ENCODE measurements around the gene ANKRD22. TPM values are rescaled to one million over a fixed set of nuclear protein-coding genes. Genes with fewer than 3 reads are reported as not detected.

Gene ANKRD22
- total and polyA plus RNA-seq, 2 donors = 3.4 to 5.0 TPM

DNA sequence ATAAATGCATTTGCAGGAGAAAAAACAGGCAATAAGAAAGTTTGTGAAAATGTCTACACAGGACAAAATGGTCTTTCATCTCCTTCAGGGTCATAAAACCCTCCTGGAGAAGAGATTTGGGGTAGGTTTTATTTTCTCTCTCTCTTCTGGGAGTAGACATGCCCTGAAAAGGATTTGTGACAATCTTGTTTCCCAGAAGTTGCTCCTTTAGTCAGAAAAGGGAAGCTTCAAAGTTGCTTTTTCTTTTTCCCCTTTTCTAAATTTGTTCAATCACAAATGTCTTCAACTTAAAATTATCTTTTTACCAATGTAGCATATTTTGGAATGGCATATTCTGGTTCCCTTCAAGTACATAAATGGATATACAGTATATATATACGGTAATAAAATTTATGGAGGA lies 9.4 kb upstream of the ANKRD22 start:
- no peak overlapping the region for H3K27ac ChIP-seq (ENCODE audit: low read depth)
- H3K4me1 ChIP-seq (ENCODE audit: insufficient read depth) = no peaks in the 10 kb centered on the region
- H3K36me3 ChIP-seq (ENCODE audit: insufficient read depth) = no peaks in the 10 kb centered on the region
- 98% methylated on average over 1 of the region's 1 CpG for WGBS
- H3K4me3 ChIP-seq (ENCODE audit: low read depth, low read length) = no peak overlapping the region
- no peak for DNase-seq (ENCODE audit: extremely low spot score)

DNA sequence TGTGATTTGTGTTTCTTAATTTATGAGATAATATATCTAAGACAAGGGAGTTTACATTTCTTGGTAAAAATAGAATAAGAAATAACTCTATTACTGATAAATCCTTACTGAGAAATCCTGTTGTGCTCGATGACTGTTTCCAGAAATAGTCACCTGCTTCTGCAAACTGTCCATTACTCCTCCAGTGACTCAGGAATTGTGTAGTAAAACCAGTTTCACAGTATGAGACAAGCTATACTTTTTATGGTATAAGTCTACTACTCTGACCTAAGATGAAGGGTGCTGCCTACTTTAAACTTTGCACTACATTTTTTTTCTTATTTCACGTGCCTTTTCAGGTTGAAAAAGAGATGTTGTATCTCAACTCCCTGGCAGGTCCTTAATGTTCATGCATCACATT lies 6.8 kb upstream of the ANKRD22 start:
- no peak overlapping the region for H3K4me3 ChIP-seq (ENCODE audit: low read depth, low read length)
- no peak for DNase-seq (ENCODE audit: extremely low spot score)
- 40% methylated on average over 2 of the region's 2 CpGs for WGBS
- H3K36me3 ChIP-seq (ENCODE audit: insufficient read depth) = no peaks in the 10 kb centered on the region
- H3K4me1 ChIP-seq (ENCODE audit: insufficient read depth) = no peaks in the 10 kb centered on the region
- no peak overlapping the region for H3K27ac ChIP-seq (ENCODE audit: low read depth)

DNA sequence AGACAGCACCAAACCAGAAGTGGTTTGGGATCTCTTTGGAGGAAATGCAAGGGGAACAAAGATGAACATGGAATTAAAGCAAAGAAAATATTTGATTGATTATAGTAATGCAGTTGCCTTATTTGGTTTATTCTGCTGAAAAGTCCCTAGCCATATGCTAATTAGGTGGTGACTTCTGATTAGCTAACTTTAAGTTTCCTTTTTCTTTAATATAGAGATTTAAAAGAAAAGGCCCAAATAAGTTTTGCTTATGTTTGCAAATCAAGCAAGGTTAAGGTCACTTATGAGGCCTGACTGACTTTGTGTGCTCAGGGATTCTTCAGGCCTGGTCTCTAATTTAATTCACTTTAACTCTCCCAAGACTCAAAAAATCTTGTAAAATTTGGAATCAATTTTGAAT lies 6.2 kb upstream of the ANKRD22 start:
- H3K27ac ChIP-seq (ENCODE audit: low read depth) = no peak overlapping the region
- H3K4me1 ChIP-seq (ENCODE audit: insufficient read depth) = no peaks in the 10 kb centered on the region
- no peak overlapping the region for H3K4me3 ChIP-seq (ENCODE audit: low read depth, low read length)
- no peak for DNase-seq (ENCODE audit: extremely low spot score)
- no peaks in the 10 kb centered on the region for H3K36me3 ChIP-seq (ENCODE audit: insufficient read depth)

DNA sequence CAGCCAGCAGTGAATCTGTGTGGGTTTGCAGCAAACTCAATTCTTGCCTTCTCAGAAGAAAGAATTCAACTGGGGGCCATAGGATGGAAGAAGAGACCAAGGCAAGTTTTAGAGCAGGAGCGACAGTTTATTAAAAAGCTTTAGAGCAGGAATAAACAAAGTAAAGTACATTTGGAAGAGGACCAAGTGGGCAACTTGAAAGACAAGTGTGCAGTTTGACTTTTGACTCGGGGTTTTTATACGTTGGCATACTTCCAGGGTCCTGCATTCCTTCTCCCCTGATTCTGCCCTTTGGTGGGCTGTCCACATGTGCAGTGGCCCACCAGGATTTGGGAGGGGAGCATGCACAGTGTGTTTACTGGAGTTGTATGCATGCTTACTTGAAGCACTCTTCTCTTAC lies 3.0 kb upstream of the ANKRD22 start:
- Histone ChIP-seq H3K27ac (ENCODE audit: low read depth) (no peak overlapping the region), H3K36me3 (ENCODE audit: insufficient read depth) (no peaks in the 10 kb centered on the region), H3K4me3 (ENCODE audit: low read depth, low read length) (no peak overlapping the region), H3K4me1 (ENCODE audit: insufficient read depth) (no peaks in the 10 kb centered on the region)
- no peak for DNase-seq (ENCODE audit: extremely low spot score)
- WGBS = 24% methylated on average over 3 of the region's 3 CpGs

DNA sequence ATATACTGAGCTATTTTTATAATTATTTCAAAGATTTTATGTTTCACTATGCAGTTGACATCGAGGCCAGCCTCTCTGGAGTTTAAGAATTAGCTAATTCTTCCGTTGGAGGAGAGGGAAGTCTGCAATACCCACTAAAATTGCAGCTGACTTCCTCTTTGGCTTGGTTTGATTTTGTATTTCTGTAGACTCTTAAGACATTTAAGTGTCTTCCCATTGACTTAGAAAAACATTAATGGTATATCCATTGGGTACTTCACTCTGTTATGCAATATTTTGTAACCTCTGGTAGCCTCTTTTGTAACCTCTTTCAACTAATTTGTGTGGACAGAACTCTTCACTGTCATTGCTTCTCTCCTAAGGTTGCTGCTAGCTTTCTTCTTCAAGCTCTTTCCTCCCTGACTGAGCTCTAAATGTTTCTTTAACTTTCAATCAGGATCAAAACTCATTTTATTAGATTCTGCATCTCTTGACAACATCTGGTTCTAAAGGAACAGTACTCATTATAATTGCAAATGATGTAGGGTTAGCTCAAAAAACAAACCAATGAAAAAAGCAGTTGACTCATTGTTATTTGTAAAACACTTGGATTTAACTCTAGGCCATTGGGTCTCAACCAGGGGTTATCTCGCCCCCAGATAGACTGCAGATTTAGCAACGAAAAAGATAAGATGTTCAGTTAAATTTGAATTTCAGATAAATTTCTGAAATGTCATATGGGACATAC lies 1.7 kb upstream of the ANKRD22 start:
- no peak for DNase-seq (ENCODE audit: extremely low spot score)
- Histone ChIP-seq H3K36me3 (ENCODE audit: insufficient read depth) (no peaks in the 10 kb centered on the region), H3K27ac (ENCODE audit: low read depth) (no peak overlapping the region), H3K4me1 (ENCODE audit: insufficient read depth) (no peaks in the 10 kb centered on the region), H3K4me3 (ENCODE audit: low read depth, low read length) (no peak overlapping the region)
- WGBS = 75% methylated on average over 4 of the region's 4 CpGs

DNA sequence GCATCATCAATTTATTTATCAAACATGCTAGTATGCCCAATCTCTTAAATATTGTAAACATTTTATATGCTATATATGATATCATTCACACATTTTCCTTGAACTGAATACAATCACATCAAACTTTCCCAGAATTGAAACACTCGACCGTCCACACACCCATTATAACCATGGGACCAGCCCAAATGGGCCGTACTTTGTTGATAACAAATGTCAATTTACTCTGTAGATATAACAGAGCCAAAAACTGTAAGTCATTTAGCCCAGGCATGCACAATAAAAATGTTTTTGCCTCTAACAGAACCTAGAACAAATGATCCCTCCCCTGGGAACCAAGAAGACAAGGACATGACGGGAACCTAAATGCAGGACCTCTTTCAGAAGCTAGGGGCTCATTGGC lies 683 bp upstream of the ANKRD22 start:
- Histone ChIP-seq H3K4me3 (ENCODE audit: low read depth, low read length) (no peak overlapping the region), H3K4me1 (ENCODE audit: insufficient read depth) (no peaks in the 10 kb centered on the region), H3K36me3 (ENCODE audit: insufficient read depth) (no peaks in the 10 kb centered on the region), H3K27ac (ENCODE audit: low read depth) (peak overlapping the region; percentile 6)
- no peak for DNase-seq (ENCODE audit: extremely low spot score)
- WGBS = 85% methylated on average over 4 of the region's 4 CpGs

DNA sequence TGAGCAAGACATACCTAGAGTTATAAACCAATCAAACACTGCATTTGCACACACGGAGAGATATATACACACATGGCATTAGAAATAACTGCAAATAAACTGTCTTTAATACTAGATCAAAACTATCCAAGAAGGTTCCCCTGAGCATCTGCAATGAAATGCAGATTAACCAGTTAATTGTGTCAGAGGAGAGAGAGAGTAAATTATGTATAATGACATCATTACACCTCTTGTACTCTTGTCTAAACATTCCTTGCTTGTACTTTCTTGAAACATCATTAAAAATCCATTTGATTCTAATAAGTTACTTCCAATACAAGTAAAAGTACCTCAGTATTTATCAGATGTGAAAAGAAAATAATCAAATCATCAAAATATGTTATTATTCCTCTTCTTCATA lies 932 bp downstream of the ANKRD22 start:
- WGBS = 69% methylated on average over 1 of the region's 1 CpG
- no peak overlapping the region for H3K4me3 ChIP-seq (ENCODE audit: low read depth, low read length)
- no peaks in the 10 kb centered on the region for H3K36me3 ChIP-seq (ENCODE audit: insufficient read depth)
- H3K27ac ChIP-seq (ENCODE audit: low read depth) = peak overlapping the region; percentile 50
- DNase-seq (ENCODE audit: extremely low spot score) = no peak
- no peaks in the 10 kb centered on the region for H3K4me1 ChIP-seq (ENCODE audit: insufficient read depth)

DNA sequence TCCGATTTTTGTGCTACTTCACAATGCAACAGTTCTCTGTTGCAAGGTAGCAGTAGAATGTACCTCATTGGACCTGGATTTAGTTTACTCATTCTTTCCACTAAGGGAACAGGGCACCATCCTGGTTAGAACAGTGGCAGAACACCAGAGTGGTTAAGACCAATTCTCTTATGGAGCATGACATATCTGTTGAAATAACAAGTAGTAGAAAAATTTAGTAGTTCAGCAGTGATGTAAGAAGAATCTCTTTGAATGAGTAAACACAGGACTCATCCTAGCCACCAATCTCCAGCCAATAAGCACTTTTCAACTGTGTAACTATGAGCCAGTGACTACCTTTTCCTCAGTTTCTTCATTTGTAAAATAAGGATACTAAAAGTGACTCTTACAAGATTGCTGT lies 2.4 kb downstream of the ANKRD22 start:
- WGBS = 87% methylated on average over 1 of the region's 1 CpG
- Histone ChIP-seq H3K36me3 (ENCODE audit: insufficient read depth) (no peaks in the 10 kb centered on the region), H3K27ac (ENCODE audit: low read depth) (no peak overlapping the region), H3K4me1 (ENCODE audit: insufficient read depth) (no peaks in the 10 kb centered on the region), H3K4me3 (ENCODE audit: low read depth, low read length) (no peak overlapping the region)
- DNase-seq (ENCODE audit: extremely low spot score) = no peak

DNA sequence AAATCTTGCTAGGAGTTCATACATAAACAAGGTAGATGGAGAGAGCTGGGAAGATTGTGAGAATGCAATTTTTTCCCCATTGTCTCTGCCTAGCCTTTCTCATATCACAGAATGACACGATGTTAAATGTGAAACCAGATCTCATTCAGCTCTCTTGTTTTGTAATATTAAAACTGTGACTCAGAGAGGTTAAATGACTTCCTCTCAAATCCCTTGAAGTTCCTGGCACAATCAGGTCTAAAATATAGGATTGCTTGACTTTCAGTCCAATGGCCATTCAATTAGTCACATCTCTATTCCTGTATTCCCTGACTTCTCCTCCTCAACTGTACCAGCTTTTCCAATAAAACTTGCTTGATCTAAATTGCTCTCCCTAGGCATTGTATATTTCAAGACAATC lies 3.1 kb downstream of the ANKRD22 start:
- 22% methylated on average over 1 of the region's 1 CpG for WGBS
- H3K4me1 ChIP-seq (ENCODE audit: insufficient read depth) = no peaks in the 10 kb centered on the region
- H3K36me3 ChIP-seq (ENCODE audit: insufficient read depth) = no peaks in the 10 kb centered on the region
- no peak overlapping the region for H3K4me3 ChIP-seq (ENCODE audit: low read depth, low read length)
- DNase-seq (ENCODE audit: extremely low spot score) = no peak
- H3K27ac ChIP-seq (ENCODE audit: low read depth) = no peak overlapping the region

DNA sequence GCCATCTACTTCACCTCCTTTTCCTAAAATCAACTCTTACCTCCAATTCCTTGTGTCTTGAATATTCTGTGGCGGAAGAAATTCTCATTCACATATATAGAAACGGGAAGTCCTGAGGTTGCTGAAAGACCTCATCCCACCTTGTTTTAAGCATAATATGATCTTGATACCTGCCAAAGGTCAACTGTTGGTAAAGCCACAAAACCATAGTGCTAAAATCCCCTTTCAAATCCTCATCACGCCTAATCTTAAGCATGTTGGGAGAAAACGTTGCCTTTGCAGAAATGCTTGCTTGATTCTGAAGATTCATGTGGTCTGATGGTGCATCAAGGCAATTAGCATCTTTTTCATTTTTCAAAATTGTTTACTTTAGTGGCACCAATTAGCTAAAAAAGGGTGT lies 8.5 kb downstream of the ANKRD22 start:
- H3K4me1 ChIP-seq (ENCODE audit: insufficient read depth) = no peaks in the 10 kb centered on the region
- H3K4me3 ChIP-seq (ENCODE audit: low read depth, low read length) = no peak overlapping the region
- no peaks in the 10 kb centered on the region for H3K36me3 ChIP-seq (ENCODE audit: insufficient read depth)
- no peak for DNase-seq (ENCODE audit: extremely low spot score)
- WGBS = 94% methylated on average over 4 of the region's 4 CpGs
- H3K27ac ChIP-seq (ENCODE audit: low read depth) = no peak overlapping the region

DNA sequence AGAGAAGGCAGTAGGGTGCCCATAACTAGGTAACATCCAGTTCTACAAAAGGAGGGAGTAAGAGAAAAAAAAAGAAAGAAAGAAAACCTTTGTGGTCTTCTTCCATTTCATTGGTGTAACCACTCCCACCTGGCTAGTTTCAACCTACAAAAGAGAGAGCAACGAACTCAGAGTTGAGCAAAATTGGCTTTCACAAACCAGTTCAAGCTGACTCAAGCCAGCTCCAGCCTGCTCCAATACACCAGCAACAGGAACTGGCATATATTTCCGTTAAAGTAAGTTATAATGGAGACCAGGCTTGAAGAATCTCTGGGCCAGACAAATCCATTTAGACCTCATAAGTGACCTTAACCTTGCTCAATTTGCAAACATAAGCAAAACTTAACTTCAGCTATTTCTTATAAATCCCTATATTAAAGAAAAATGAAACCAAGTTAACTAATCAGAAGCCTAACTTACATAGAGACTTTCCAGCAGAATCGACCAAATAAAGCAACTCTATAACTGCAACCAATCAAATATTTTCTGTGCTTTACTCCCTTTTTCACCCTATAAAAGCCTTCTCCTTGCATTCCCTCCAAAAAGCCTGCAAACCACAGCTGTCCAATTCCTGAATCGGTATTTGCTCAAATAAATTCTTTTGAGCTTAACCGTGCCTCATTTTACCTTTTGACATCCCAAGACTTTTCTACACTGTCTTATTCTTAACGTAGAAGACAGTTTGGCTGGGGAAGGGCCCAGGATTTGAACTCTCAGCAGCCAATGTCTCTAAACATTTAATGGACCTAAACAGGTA lies 10.1 kb downstream of the ANKRD22 start:
- no peak for DNase-seq (ENCODE audit: extremely low spot score)
- Histone ChIP-seq H3K4me3 (ENCODE audit: low read depth, low read length) (no peak overlapping the region), H3K36me3 (ENCODE audit: insufficient read depth) (no peaks in the 10 kb centered on the region), H3K4me1 (ENCODE audit: insufficient read depth) (no peaks in the 10 kb centered on the region), H3K27ac (ENCODE audit: low read depth) (no peak overlapping the region)
- WGBS = 72% methylated on average over 6 of the region's 6 CpGs

DNA sequence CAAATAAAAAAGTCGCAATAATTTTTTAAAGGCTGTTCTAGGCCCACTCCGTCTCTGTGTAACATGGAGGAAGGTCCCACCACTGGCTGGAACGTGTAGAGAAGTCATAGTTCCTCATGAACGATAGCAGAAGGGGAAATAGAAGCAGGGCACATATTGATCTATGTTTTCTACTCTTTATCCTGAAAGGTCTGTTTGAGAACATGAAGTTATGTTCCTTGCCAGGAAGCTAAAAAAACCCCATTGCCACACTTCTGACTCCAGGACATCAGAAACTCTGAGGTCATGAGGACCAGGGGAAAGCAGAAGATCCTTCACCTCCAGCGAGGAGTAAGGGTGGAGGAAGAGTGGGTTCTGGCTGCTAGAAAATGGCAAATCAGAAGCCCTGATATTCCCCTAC lies 10.8 kb downstream of the ANKRD22 start:
- Histone ChIP-seq H3K4me3 (ENCODE audit: low read depth, low read length) (no peak overlapping the region), H3K36me3 (ENCODE audit: insufficient read depth) (no peaks in the 10 kb centered on the region), H3K27ac (ENCODE audit: low read depth) (no peak overlapping the region), H3K4me1 (ENCODE audit: insufficient read depth) (no peaks in the 10 kb centered on the region)
- 94% methylated on average over 5 of the region's 5 CpGs for WGBS
- no peak for DNase-seq (ENCODE audit: extremely low spot score)

DNA sequence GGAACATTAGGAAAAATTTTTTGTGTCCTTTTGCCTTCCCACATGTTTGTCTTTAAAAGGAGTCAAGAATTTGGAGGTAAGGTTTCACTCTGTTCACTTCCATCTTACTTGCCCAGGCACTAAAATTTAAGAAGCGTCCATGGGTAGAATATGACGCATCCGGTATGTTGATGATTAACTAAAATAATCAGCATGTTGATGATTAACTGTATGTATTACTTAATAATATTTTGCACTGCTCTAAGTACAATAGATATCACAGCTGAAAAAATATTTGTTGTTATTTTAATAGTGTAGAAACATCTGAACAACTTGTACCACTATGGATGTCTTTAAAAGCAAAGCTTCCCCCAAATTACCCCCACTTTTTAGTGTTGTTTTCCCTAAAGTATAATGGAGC lies 11.5 kb downstream of the ANKRD22 start:
- Histone ChIP-seq H3K36me3 (ENCODE audit: insufficient read depth) (no peaks in the 10 kb centered on the region), H3K4me1 (ENCODE audit: insufficient read depth) (no peaks in the 10 kb centered on the region), H3K27ac (ENCODE audit: low read depth) (no peak overlapping the region), H3K4me3 (ENCODE audit: low read depth, low read length) (no peak overlapping the region)
- 91% methylated on average over 3 of the region's 3 CpGs for WGBS
- DNase-seq (ENCODE audit: extremely low spot score) = no peak

DNA sequence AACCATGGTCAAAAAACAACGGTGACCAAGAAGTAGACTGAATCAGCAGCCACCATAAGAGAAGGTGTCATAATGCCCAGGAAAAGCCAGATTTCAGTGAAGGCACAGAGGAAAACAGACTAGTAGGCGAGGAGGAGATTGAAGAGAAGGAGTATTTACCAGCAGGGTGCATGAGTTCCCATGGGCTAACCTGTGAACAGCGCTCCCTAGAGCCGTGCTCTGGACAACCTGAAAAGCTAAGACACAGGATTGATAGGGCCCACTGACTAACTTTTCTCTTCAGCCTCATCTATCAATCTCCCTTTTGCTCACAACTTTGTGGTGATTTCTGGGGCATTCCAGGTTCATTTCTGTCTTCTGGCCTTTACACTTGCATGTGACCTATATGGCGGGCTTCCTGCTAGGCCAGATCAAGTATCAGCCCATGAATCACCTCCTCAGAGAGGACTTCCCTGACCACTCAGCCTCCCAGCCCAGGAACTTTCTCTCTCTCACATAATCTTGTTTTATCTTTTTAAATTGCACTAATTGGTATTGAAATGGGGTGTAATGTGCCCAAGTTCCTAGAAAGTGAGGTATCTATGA lies 12.8 kb downstream of the ANKRD22 start:
- H3K36me3 ChIP-seq (ENCODE audit: insufficient read depth) = no peaks in the 10 kb centered on the region
- H3K27ac ChIP-seq (ENCODE audit: low read depth) = no peak overlapping the region
- H3K4me3 ChIP-seq (ENCODE audit: low read depth, low read length) = no peak overlapping the region
- no peaks in the 10 kb centered on the region for H3K4me1 ChIP-seq (ENCODE audit: insufficient read depth)
- DNase-seq (ENCODE audit: extremely low spot score) = no peak
- 96% methylated on average over 5 of the region's 5 CpGs for WGBS
